ENCODE measurements around the gene SNX32. TPM values are rescaled to one million over a fixed set of nuclear protein-coding genes. Genes with fewer than 3 reads are reported as not detected.

SNX32 gene
- total RNA-seq (1 to 10 TPM; 2.1 to 2.2 TPM), polyA plus RNA-seq (1 to 10 TPM in 1 of 3 donors, under 1 TPM in 2; 0.39 to 1.5 (median 0.40) TPM), total RNA-seq (0 to 3.0 (median 1.7) reads per million in 6 experiments)

DNA sequence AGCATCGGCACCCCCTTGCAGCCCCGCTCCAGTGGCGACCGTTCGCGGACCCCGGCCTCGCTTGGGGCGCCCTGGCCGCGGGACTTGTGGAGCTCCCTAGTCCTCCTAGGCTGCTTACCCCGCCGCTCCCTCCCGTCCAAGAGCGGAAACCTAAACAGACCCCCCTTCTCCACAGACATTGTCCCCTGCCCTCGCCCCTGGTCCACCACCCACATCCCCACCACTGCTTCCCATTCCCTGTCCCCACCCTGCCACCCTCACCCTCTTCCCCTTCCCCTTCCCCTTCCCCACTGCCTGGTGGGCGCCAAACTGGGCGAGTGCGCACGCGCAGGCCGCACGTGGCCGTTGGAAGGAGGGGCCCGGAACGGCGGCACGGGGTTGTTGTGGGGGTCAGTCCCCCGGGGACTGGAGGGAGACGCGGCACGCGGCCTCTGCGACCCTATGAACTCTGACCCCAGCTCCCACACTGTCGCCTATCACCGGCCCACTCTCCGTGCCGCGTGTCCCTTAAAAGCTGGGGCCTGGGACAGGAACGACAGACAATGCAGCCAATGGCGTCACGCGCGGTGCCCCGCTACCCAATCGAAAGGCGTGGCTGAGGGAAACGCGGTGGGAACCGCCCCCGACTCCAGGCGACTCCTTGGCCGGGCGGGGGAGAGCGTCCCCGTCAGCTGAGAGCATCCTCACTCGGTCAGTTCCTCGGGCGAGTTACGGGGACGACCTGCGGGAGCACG is at the start of gene SNX32:
TSS of gene SNX32 (plus strand) at position 667 of the 734 bp plus-strand sequence. CDS start 103 bp downstream, outside the sequence.
- ATAC-seq: peak; percentile 99

DNA sequence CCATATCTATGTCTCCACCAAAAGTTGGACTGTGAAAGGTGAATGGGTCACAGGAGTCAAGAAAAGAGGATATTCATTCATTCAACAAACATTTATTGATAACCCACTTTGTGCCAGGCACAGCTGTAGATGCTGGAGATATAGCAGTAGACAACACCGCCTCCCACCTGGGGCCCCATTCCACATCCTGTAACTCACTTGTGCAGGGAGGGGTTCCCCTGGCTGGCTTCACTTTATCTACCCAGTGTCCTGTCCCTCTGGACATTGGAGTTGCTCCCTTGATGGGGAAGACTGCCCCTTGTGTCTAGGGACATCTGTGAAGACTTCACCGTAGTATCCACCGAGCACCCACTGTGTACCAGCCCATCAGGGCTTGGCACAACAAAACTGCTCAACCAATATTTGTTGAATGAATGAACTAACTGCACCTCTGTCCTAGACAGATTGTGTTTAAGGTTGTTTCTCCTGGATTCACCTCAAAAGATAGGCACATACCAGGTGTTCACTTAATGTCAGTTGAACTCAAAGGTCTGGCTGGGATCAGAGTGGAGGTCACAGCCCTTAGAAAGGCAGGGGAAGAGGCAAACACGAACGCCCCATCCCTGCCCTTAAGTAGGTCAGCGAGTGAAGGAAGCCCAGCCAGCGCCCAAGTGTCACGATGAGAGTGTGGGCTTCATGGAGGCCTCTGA is 48.3 kb upstream of the SNX32 start:
- H3K9me3 Mint-ChIP-seq: peaks cover 0 to 3% (median 0%) of the 10 kb centered on the region in 9 donors
- H3K27me3 Mint-ChIP-seq: peaks cover 8 to 51% (median 28%) of the 10 kb centered on the region in 5 donors
- DNase-seq (no peak), ATAC-seq (no peak)
- peaks cover 10 to 27% (median 22%) of the 10 kb centered on the region in 4 donors for H3K4me1 Mint-ChIP-seq
- POLR2A ChIA-PET: no interaction called here
- H3K27ac Mint-ChIP-seq: peak overlapping the region in 3 of 10 donors; percentile 1 to 49 (median 33)
- H3K36me3 Mint-ChIP-seq: no peaks in the 10 kb centered on the region
- H3K4me3 Mint-ChIP-seq: peak overlapping the region; percentile 52 to 81 (median 72)

More for the DNA sequence above, at the start of gene SNX32:
- H3K27me3 Mint-ChIP-seq: no peaks in the 10 kb centered on the region
- H3K4me3 Mint-ChIP-seq: no peak within 1 kb of the TSS
- peak; percentile 89 to 97 (median 92) for DNase-seq
- no peaks in the 10 kb centered on the region for H3K9me3 Mint-ChIP-seq
- H3K27ac Mint-ChIP-seq: peak within 1 kb of the TSS in 1 of 10 donors; percentile 67
- POLR2A ChIA-PET: interaction anchor here (0.7 to 3.6 kb wide), 14 partner anchors 12 to 909 kb away, joined by 3 to 38 read pairs (median 4); partner anchors contain the start of genes CFL1, FIBP, MUS81 and PCNX3
- H3K4me1 Mint-ChIP-seq: peaks cover 8 to 16% (median 12%) of the 10 kb centered on the region in 4 donors
- no peaks in the 10 kb centered on the region for H3K36me3 Mint-ChIP-seq

DNA sequence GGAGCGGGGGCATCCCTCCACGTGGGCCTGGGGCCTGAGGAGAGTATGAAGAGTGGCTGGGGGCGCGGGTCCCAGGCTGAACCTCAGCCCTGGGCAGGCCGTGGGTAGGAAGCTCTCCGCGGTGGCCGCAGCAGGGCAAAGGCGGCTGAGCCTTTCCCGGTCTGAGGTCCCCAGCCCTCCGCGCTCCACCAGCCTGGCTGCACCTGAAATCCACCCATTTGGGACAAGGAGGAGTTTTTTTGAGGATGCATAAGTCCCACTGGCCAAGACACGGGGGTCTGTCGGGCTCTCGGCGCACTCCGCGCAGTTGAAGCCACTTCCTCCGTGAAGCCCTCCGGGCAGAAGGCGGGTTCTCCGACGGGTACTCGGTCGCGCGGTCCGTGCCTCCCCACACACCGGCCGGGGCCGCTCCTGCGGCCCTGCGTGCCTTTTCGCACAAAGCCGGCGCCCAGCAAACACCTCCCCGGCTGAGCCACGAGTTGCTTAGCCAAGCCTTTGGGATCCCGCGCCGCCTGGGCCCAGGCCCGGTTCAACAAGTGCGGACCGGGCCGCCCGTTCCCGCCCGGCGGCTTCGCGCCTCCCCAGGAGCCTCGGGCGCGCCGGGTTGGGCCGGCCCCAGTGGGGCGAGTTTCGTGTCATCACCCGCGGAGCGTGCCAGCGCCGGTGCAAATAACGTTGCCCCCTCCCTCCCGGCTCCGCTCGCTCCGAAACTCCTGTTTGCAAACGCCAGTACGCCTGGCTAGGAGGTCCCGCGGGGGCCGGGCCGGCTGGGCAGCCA is 47.6 kb upstream of the SNX32 start:
- peak; percentile 15 to 33 for ATAC-seq
- DNase-seq: no peak
- Mint-ChIP-seq H3K9me3 (peaks cover 0 to 3% (median 0%) of the 10 kb centered on the region in 9 donors), H3K27ac (peak overlapping the region in 1 of 10 donors; percentile 49), H3K4me1 (peaks cover 10 to 27% (median 23%) of the 10 kb centered on the region in 4 donors), H3K4me3 (peak overlapping the region; percentile 52 to 81 (median 72)), H3K36me3 (no peaks in the 10 kb centered on the region), H3K27me3 (peaks cover 11 to 57% (median 31%) of the 10 kb centered on the region in 5 donors)
- POLR2A ChIA-PET: no interaction called here

DNA sequence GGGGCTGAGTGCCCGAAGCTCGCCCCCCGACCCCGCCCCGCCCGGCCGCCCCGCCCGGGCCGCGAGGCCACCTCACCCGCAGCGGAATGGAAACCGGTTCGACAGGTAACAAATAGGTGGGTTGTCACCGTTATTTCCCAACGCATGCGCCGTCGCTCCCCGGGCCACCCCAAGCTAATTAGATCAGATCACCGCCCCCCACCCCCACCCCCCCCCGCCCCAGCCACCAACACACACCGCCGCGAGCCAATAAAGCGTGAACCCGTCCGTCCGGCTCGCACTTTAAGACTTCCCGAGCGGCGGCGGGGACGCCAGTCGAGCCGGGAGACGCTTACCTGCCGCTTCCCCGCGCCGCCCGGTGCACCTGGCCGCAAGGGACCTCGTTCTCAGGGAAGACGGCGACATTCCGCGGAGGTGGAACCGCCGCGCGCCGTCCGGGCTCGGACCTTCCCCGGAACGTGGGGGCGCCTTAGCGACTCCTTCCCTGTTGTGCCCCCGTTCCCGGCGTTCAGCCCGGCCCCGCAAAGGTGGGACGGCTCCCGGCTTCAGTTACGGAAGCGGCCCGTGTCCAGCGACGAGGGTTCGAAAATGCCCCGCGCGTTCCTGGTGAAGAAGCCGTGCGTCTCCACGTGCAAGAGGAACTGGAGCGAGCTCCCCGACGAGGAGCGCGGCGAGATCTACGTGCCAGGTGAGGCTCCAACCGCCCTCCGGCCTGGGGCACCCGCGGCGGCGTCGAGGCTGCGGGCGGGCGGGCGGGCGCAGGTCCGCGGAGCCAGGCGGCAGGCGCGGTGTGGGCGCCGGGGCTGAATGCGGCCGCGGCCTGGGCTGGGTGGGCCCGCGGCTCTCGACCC is 46.8 kb upstream of the SNX32 start, which contains the start of gene OVOL1:
TSS of gene OVOL1 (plus strand) at position 278 of the 851 bp plus-strand sequence. CDS start at position 589, 311 bp downstream.
- Mint-ChIP-seq H3K27ac (peak within 1 kb of the TSS in 3 of 10 donors; percentile 41 to 57 (median 57)), H3K27me3 (peaks cover 11 to 57% (median 31%) of the 10 kb centered on the region in 5 donors), H3K4me1 (peaks cover 10 to 34% (median 23%) of the 10 kb centered on the region in 4 donors), H3K9me3 (peaks cover 0 to 3% (median 0%) of the 10 kb centered on the region in 9 donors), H3K36me3 (no peaks in the 10 kb centered on the region), H3K4me3 (peak within 1 kb of the TSS; percentile 71 to 90 (median 85))
- ATAC-seq: peak; percentile 20 to 44
- POLR2A ChIA-PET: interaction anchor here (0.6 to 0.8 kb wide), 2 partner anchors 8 to 20 kb away, joined by 3 to 4 read pairs; no protein-coding TSS in a partner anchor
- DNase-seq: peak in 5 of 10 donors; percentile 17 to 35 (median 29)

DNA sequence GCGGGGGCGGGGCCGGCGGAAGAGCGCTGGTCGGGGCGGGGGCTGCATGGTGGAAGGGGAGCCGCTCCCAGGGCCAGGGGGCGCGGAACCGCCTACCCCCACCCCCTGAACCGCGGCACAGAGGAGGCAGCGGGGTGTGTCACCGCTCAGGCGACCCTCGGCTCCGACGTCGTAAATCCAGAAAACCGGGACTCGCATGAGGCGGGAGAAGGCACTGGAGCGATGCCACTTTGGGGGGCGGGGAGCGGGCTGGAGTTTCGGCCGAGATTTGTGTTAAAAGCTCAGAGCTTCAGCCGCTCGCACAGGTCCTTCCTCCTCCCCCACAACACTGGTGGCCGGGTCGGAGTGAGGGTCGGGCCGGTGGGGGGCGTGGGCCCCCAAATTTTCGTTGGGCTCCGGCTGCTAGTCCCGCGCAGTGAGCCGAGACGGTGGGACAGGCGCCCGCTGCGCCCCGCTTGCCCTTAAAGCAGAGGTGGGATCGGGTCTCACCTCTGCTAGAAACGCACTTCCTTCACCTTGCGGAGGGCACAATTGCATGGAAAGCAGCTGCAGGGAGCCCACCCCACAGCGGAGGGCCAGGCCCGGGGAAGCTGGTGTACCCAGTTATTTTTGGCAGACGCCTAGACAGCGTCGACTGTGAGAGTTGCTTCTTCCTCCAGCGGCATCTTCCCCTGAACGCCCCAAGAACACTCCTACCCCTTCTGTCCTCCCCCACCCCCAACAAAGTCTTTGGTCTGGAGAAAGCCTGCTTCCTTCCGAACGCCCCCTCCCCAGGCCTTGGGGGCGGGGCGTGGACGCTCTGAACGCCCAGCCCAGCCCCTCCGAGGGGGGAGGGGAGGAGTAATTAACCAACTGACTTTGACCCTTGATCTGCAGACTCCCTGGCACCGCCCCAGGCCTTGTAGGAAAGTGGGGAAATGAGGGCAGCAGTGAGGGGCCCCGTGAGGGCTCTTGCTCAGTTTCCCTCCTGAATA is 45.8 kb upstream of the SNX32 start:
- H3K27ac Mint-ChIP-seq: peak overlapping the region in 3 of 10 donors; percentile 57 to 79 (median 57)
- peak overlapping the region; percentile 69 to 90 (median 86) for H3K4me3 Mint-ChIP-seq
- peaks cover 11 to 57% (median 30%) of the 10 kb centered on the region in 5 donors for H3K27me3 Mint-ChIP-seq
- H3K36me3 Mint-ChIP-seq: no peaks in the 10 kb centered on the region
- DNase-seq (no peak), ATAC-seq (peak; percentile 22 to 31)
- POLR2A ChIA-PET: interaction anchor here (0.6 to 1.4 kb wide), 5 partner anchors 9 to 76 kb away, joined by 3 to 5 read pairs (median 4); partner anchors contain the start of gene KAT5
- H3K9me3 Mint-ChIP-seq: peaks cover 0 to 3% (median 0%) of the 10 kb centered on the region in 9 donors
- H3K4me1 Mint-ChIP-seq: peaks cover 10 to 37% (median 23%) of the 10 kb centered on the region in 4 donors

DNA sequence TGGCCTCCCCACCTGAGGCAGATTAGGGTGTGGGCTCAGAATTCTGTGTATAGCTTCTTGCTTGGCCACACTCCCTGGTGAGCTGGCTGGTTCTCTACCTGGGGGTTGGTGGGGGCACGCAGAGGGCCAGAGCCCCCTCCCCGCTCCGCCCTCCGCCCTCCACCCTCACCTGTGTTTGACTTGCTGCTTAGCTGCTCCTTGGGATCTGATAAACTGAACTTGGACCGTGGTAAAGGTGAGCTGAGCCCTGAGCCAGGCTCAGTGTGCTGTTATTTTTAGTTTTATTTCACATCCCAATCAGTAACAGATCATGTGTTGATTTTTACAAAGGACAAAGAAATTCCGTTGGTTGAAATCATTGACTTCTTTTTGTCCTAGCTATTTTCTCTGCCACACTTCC is 44.9 kb upstream of the SNX32 start:
- DNase-seq: no peak
- Mint-ChIP-seq H3K4me1 (peaks cover 10 to 34% (median 23%) of the 10 kb centered on the region in 4 donors), H3K36me3 (no peaks in the 10 kb centered on the region), H3K4me3 (peak overlapping the region in 6 of 10 donors; percentile 45 to 90 (median 82)), H3K9me3 (peaks cover 0 to 3% (median 0%) of the 10 kb centered on the region in 9 donors), H3K27me3 (peaks cover 11 to 57% (median 26%) of the 10 kb centered on the region in 5 donors), H3K27ac (peak overlapping the region in 1 of 10 donors; percentile 2)
- ATAC-seq: no peak
- POLR2A ChIA-PET: interaction anchor here (1.3 to 1.4 kb wide), 2 partner anchors 10 to 77 kb away, joined by 4 to 5 read pairs; partner anchors contain the start of gene KAT5

DNA sequence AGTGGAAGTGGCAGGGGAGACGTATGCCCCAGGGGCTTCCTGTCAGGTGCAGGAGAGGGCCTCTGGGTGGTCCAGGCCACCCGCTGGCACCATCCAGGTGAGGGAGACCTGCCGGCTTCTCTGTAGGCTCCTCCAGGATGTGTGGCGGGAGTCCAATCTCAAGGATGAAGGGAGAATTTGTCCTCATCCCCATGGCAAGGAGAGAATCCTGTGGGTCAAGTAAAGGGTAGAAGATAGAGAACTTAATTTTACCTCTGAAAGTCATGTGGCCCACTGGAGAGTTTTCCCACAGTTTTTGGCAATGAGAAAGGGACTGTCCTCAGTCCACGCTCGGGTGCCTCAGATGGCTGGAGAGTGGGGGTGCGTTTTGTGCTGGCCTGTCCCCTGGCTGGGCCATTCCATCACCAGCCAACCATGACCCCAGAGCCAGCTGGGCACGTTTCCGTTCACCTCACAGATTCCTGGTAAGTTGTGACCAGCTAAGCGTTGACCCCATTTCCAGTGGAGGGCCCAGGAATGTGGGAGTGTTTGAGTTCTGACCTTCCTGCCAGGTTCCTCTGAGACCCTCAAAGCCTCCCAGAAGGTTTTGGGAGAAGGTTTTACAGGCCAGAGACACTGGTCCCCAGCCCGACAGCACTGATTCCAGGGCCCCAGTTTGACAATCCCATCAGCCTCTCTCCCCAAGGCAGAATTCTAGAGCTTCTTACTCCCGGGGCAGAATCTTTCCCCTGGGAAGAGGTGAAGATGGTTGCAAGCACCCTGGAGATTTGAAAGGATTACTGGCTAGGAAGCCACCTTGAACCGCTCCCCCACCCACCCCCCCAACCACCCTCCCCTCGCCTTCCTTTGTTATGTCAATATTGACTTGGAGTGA is 44.3 kb upstream of the SNX32 start:
- ATAC-seq (no peak), DNase-seq (no peak)
- peaks cover 0 to 3% (median 0%) of the 10 kb centered on the region in 9 donors for H3K9me3 Mint-ChIP-seq
- peaks cover 9 to 57% (median 26%) of the 10 kb centered on the region in 5 donors for H3K27me3 Mint-ChIP-seq
- H3K27ac Mint-ChIP-seq: peak overlapping the region in 1 of 10 donors; percentile 1
- no peaks in the 10 kb centered on the region for H3K36me3 Mint-ChIP-seq
- H3K4me1 Mint-ChIP-seq: peaks cover 10 to 34% (median 23%) of the 10 kb centered on the region in 4 donors
- peak overlapping the region in 1 of 10 donors; percentile 80 for H3K4me3 Mint-ChIP-seq
- POLR2A ChIA-PET: interaction anchor here (1.3 to 1.4 kb wide), 2 partner anchors 10 to 77 kb away, joined by 4 to 5 read pairs; partner anchors contain the start of gene KAT5

DNA sequence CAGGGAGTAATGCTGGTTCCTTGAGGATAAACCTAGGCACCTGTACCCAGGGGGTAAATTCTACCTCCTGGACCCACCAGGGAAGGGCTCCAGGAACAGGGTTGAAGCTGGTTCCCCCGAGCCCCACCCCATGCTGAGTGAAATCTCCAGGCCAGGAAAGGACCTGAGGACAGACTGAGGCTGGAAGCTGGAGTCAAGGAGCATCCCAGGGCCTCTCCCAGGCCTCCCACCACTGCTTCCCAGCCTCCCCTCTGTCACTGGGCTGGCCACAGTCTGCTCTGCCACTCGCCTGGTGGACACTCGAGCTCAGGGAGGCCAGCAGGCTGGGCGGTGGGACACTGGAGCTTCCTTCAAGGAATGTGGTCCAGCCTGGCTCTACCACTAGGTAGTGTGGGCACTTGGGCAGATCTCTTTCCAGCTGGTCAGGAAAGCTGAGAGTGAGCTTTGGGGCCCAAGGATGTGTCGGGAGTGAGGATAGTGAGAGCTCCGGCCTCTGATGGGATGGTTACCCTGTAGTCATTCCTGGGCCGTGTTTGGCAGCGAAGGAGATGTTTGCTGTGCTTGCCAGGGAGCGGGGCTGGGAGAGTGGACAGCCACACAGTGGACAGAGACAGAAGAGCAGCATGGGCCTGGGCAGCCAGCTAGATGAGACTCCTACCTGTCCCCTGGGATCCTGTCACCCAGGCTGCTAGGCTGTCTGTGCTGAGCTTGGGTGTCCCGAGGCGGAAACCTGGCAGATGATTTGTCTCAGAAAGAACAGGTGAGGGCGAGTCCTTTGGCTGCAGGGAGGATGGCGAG is 43.5 kb upstream of the SNX32 start:
- H3K27ac Mint-ChIP-seq: peak overlapping the region in 1 of 10 donors; percentile 44
- H3K9me3 Mint-ChIP-seq: peaks cover 0 to 3% (median 0%) of the 10 kb centered on the region in 9 donors
- ATAC-seq (no peak), DNase-seq (no peak)
- H3K27me3 Mint-ChIP-seq: peaks cover 9 to 54% (median 26%) of the 10 kb centered on the region in 5 donors
- H3K36me3 Mint-ChIP-seq: no peaks in the 10 kb centered on the region
- no peak overlapping the region for H3K4me3 Mint-ChIP-seq
- peaks cover 7 to 28% (median 19%) of the 10 kb centered on the region in 4 donors for H3K4me1 Mint-ChIP-seq
- POLR2A ChIA-PET: no interaction called here
